H4 (cell line): ENCODE data around the gene SLCO3A1. TPM values are rescaled to one million over a fixed set of nuclear protein-coding genes. Genes with fewer than 3 reads are reported as not detected.
"Not testable (repeated sequence)": the region's sequence is repeated elsewhere in the genome, so short reads cannot be mapped to it uniquely, and the experiment has no call there.

Experiments used
- DNase-seq: peaks from one replicate; pipeline ENCODE4 v3.0.0-alpha.2; 2015; ENCODE audit warnings: low spot score
- total RNA-seq: library from RNA; depleted of rRNA; stranded (reverse); fragments of >200 nt; shearing (Covaris generic); gene quantifications from 2 replicates; pipeline ENCODE4 v1.2.3, GENCODE V29; 2014

SLCO3A1 gene
- total RNA-seq, 1 experiment from 2014 or later = 9.3 TPM

- DNase-seq = no peak
Measured at GRCh38 chr15:91940496-91941381, 87.2 kb downstream of the SLCO3A1 start.

- DNase-seq = no peak
Measured at GRCh38 chr15:91941871-91942658, 88.6 kb downstream of the SLCO3A1 start.

- peak; percentile 85 for DNase-seq
Measured at GRCh38 chr15:91942720-91943394, 89.3 kb downstream of the SLCO3A1 start.

- DNase-seq = no peak
Measured at GRCh38 chr15:91944331-91944730, 90.8 kb downstream of the SLCO3A1 start.

- DNase-seq = no peak
Measured at GRCh38 chr15:91945385-91945784, 91.9 kb downstream of the SLCO3A1 start.

- no peak for DNase-seq
Measured at GRCh38 chr15:91946075-91946474, 92.6 kb downstream of the SLCO3A1 start.

- no peak for DNase-seq
Measured at GRCh38 chr15:91946581-91947292, 93.2 kb downstream of the SLCO3A1 start.

GRCh38 chr15:91947293-91947679, 93.8 kb downstream of the SLCO3A1 start:
- no peak for DNase-seq

- peak; percentile 74 for DNase-seq
Measured at GRCh38 chr15:91947683-91948608, 94.4 kb downstream of the SLCO3A1 start.

- DNase-seq = no peak
Measured at GRCh38 chr15:91949361-91949760, 95.9 kb downstream of the SLCO3A1 start.

GRCh38 chr15:91950054-91950453, 96.5 kb downstream of the SLCO3A1 start:
- no peak for DNase-seq

- peak; percentile 65 for DNase-seq
Measured at GRCh38 chr15:91950631-91951329, 97.3 kb downstream of the SLCO3A1 start.

- DNase-seq = no peak
Measured at GRCh38 chr15:91952216-91952615, 98.7 kb downstream of the SLCO3A1 start.

- no peak for DNase-seq
Measured at GRCh38 chr15:91953432-91953831, 99.9 kb downstream of the SLCO3A1 start.

- DNase-seq = no peak
Measured at GRCh38 chr15:91954292-91954691, 100.8 kb downstream of the SLCO3A1 start.

GRCh38 chr15:91956026-91956723, 102.7 kb downstream of the SLCO3A1 start:
- DNase-seq = no peak

GRCh38 chr15:91961357-91961756, 107.8 kb downstream of the SLCO3A1 start:
- DNase-seq = no peak

- DNase-seq = not testable (repeated sequence)
Measured at GRCh38 chr15:91963747-91964146, 110.2 kb downstream of the SLCO3A1 start.

- DNase-seq = peak; percentile 87
Measured at GRCh38 chr15:91965501-91966193, 112.1 kb downstream of the SLCO3A1 start.
